ENCODE results near the gene POTEH.
"Not testable (repeated sequence)": the region's sequence is repeated elsewhere in the genome, so short reads cannot be mapped to it uniquely, and the experiment has no call there.

POTEH gene

GRCh38 chr22:15738157-15738908 is 48.5 kb downstream of the POTEH start:
- DNase-seq: not testable (repeated sequence)

GRCh38 chr22:15738909-15739391 is 49.1 kb downstream of the POTEH start:
- not testable (repeated sequence) for DNase-seq

- not testable (repeated sequence) for DNase-seq
Measured at GRCh38 chr22:15747636-15748323, 58.0 kb downstream of the POTEH start.

GRCh38 chr22:15749181-15749970 is 59.5 kb downstream of the POTEH start:
- not testable (repeated sequence) for DNase-seq

GRCh38 chr22:15759443-15760097 is 69.7 kb downstream of the POTEH start:
- not testable (repeated sequence) for DNase-seq

GRCh38 chr22:15760388-15761150 is 70.7 kb downstream of the POTEH start:
- not testable (repeated sequence) for DNase-seq

- not testable (repeated sequence) for DNase-seq
Measured at GRCh38 chr22:15761151-15761777, 71.4 kb downstream of the POTEH start.

GRCh38 chr22:15763559-15763958 is 73.7 kb downstream of the POTEH start:
- DNase-seq: not testable (repeated sequence)
